Aorta (tissue), 5 donors: ENCODE measurements around the gene RGMB. TPM values are rescaled to one million over a fixed set of nuclear protein-coding genes. Genes with fewer than 3 reads are reported as not detected.

Experiments used
- ATAC-seq: fragments of 200-7000 bp; cut with Tn5 transposase; one replicate; pipeline ENCODE4 v1.9.1; 2022; ENCODE audit warnings: moderate library complexity; ENCODE audit not compliant: low FRiP score
- DNase-seq, 2 donors: peaks; one replicate each; pipeline ENCODE4 v3.0.0-alpha.2; 2020
- H3K27ac ChIP-seq, 2 donors: one replicate each; pipeline ENCODE4 v1.5.1; 2013; ENCODE audit warnings: low read length in 2 of 2, mild to moderate bottlenecking in 2 of 2, moderate library complexity in 2 of 2, control low read depth in 1 of 2, inconsistent platforms in 1 of 2, low read depth in 1 of 2
- H3K27me3 ChIP-seq, 2 donors: one replicate each; pipeline ENCODE4 v1.6.1; 2013; ENCODE audit warnings: control low read depth in 1 of 2, low read length in 1 of 2, mild to moderate bottlenecking in 1 of 2, moderate library complexity in 1 of 2; ENCODE audit not compliant: insufficient read depth in 2 of 2, control insufficient read depth in 1 of 2
- H3K36me3 ChIP-seq, 2 donors: one replicate each; pipeline ENCODE4 v1.6.1; 2013; ENCODE audit warnings: control low read depth in 1 of 2, low read length in 1 of 2, mild to moderate bottlenecking in 1 of 2; ENCODE audit not compliant: insufficient read depth in 2 of 2, control insufficient read depth in 1 of 2
- H3K4me1 ChIP-seq, 2 donors: one replicate each; pipeline ENCODE4 v1.6.1; 2013; ENCODE audit warnings: low read length in 2 of 2, control low read depth in 1 of 2, mild to moderate bottlenecking in 1 of 2, moderate library complexity in 1 of 2; ENCODE audit not compliant: insufficient read depth in 2 of 2, control insufficient read depth in 1 of 2
- H3K4me3 ChIP-seq, 2 donors: one replicate each; pipeline ENCODE4 v1.5.1; 2013; ENCODE audit warnings: low read length in 2 of 2, control low read depth in 1 of 2, mild to moderate bottlenecking in 1 of 2
- H3K9me3 ChIP-seq: one replicate; pipeline ENCODE4 v1.6.1; 2013; ENCODE audit warnings: mild to moderate bottlenecking, low read length; ENCODE audit not compliant: control insufficient read depth
- WGBS, 2 donors: extraction: QIAGEN DNeasy Blood & Tissue Kit; methylation state at CpG; one replicate each; pipeline ENCODE4 v1.1.7; 2013; 5-methylcytosine and 5-hydroxymethylcytosine counted together
- intact Hi-C, 2 donors: fragments of 100-400 bp; cut with DNase I; formaldehyde crosslinking; loops; one replicate each; pipeline versions ENCODE4 v1.14.2 to v1.15.0; 2022
- polyA plus RNA-seq, 2 donors: library from polyadenylated mRNA; stranded (reverse); fragments of 200-250 nt; gene quantifications; one replicate each; pipeline ENCODE4 v1.2.3, GENCODE V29; 2013
- total RNA-seq, 2 donors: library from RNA; stranded (reverse); fragmentation: NEBNext Ultra II Directional; extraction: Animal tissue kit (Norgen Biotek cat#: 25700); gene quantifications; one replicate each; pipeline ENCODE4 v1.2.1, GENCODE V29; 2021
- donor health status: healthy with polysubstance abuse.
- donor health status: Bipolar disorder and iron deficiency.
- donor health status: DM: no; HTN: no; CAD: no.
- donor health status: DM: no; HTN: no; CAD: no.
- donor health status: DM: yes; HTN: yes; CAD: no.

Gene RGMB
- total and polyA plus RNA-seq, 4 donors: 1.5 to 13.9 (median 8.2) TPM

GRCh38 chr5:98795243-98795642 lies 21.8 kb downstream of the RGMB start:
- DNase-seq: no peak
- H3K9me3 ChIP-seq: no peaks in the 10 kb centered on the region
- 89 to 94% methylated on average over 5 of the region's 5 CpGs for WGBS, 2 donors
- H3K4me1 ChIP-seq: no peaks in the 10 kb centered on the region
- H3K27ac ChIP-seq: no peak overlapping the region
- no peak for ATAC-seq
- no peak overlapping the region for H3K4me3 ChIP-seq
- intact Hi-C loops: no loop called here
- H3K27me3 ChIP-seq: no peaks in the 10 kb centered on the region
- peaks cover 0 to 5% of the 10 kb centered on the region in 2 donors for H3K36me3 ChIP-seq

GRCh38 chr5:98796197-98796972 lies 22.9 kb downstream of the RGMB start:
- no peak for ATAC-seq
- no peak overlapping the region for H3K4me3 ChIP-seq
- peaks cover 0 to 5% of the 10 kb centered on the region in 2 donors for H3K36me3 ChIP-seq
- 5 to 7% methylated on average over 7 of the region's 7 CpGs for WGBS, 2 donors
- no peak overlapping the region for H3K27ac ChIP-seq
- no peaks in the 10 kb centered on the region for H3K4me1 ChIP-seq
- intact Hi-C loops: no loop called here
- no peaks in the 10 kb centered on the region for H3K9me3 ChIP-seq
- no peak for DNase-seq
- no peaks in the 10 kb centered on the region for H3K27me3 ChIP-seq

DNA sequence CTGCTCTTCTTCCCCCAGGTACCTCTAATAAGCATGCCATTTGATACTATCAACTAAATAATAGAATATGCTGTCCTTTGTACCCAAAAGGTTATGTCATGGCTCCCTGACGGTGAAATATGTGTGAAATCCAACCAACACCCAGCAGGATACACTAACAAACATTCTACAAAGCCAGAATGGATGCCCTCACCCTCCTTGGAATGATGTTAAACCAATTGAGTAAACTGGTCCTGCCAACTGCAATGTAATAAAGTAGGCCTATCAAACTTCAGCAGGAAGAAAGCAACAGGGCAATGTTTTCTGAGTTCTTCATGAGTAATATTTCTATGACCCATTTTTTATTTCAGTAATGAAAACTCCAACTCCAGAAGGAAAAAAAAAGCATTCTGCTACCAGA lies 24.9 kb downstream of the RGMB start:
- H3K9me3 ChIP-seq: no peaks in the 10 kb centered on the region
- H3K27me3 ChIP-seq: no peaks in the 10 kb centered on the region
- H3K27ac ChIP-seq: no peak overlapping the region
- H3K4me1 ChIP-seq: no peaks in the 10 kb centered on the region
- intact Hi-C loops: no loop called here
- WGBS, 2 donors: 45 to 89% methylated on average over 1 of the region's 1 CpG
- DNase-seq (no peak), ATAC-seq (no peak)
- H3K4me3 ChIP-seq: no peak overlapping the region
- peaks cover 0 to 3% of the 10 kb centered on the region in 2 donors for H3K36me3 ChIP-seq

GRCh38 chr5:98798847-98799246 lies 25.4 kb downstream of the RGMB start:
- Histone ChIP-seq H3K27me3 (no peaks in the 10 kb centered on the region), H3K9me3 (no peaks in the 10 kb centered on the region), H3K4me3 (no peak overlapping the region), H3K27ac (no peak overlapping the region), H3K4me1 (no peaks in the 10 kb centered on the region), H3K36me3 (peaks cover 0 to 2% of the 10 kb centered on the region in 2 donors)
- WGBS, 2 donors: 94 to 96% methylated on average over 3 of the region's 3 CpGs
- no peak for DNase-seq
- intact Hi-C loops: no loop called here
- ATAC-seq: no peak

- 94 to 96% methylated on average over 2 of the region's 2 CpGs for WGBS, 2 donors
- Histone ChIP-seq H3K27me3 (no peaks in the 10 kb centered on the region), H3K36me3 (no peaks in the 10 kb centered on the region), H3K4me1 (no peaks in the 10 kb centered on the region), H3K27ac (no peak overlapping the region), H3K4me3 (no peak overlapping the region), H3K9me3 (no peaks in the 10 kb centered on the region)
- no peak for DNase-seq
- ATAC-seq: no peak
- intact Hi-C loops: no loop called here
Measured at GRCh38 chr5:98804066-98804465, 30.6 kb downstream of the RGMB start.

- Histone ChIP-seq H3K27ac (no peak overlapping the region), H3K4me1 (no peaks in the 10 kb centered on the region), H3K4me3 (no peak overlapping the region), H3K36me3 (no peaks in the 10 kb centered on the region), H3K9me3 (no peaks in the 10 kb centered on the region), H3K27me3 (no peaks in the 10 kb centered on the region)
- WGBS, 2 donors: 0 to 49% methylated on average over 1 of the region's 1 CpG
- intact Hi-C loops: no loop called here
- ATAC-seq (no peak), DNase-seq (no peak)
Measured at GRCh38 chr5:98805070-98805469, 31.6 kb downstream of the RGMB start.

GRCh38 chr5:98807806-98808205 lies 34.3 kb downstream of the RGMB start:
- H3K27ac ChIP-seq: no peak overlapping the region
- H3K36me3 ChIP-seq: no peaks in the 10 kb centered on the region
- no peak for ATAC-seq
- no peaks in the 10 kb centered on the region for H3K9me3 ChIP-seq
- intact Hi-C loops: no loop called here
- DNase-seq: no peak
- no peaks in the 10 kb centered on the region for H3K4me1 ChIP-seq
- H3K4me3 ChIP-seq: no peak overlapping the region
- H3K27me3 ChIP-seq: no peaks in the 10 kb centered on the region

DNA sequence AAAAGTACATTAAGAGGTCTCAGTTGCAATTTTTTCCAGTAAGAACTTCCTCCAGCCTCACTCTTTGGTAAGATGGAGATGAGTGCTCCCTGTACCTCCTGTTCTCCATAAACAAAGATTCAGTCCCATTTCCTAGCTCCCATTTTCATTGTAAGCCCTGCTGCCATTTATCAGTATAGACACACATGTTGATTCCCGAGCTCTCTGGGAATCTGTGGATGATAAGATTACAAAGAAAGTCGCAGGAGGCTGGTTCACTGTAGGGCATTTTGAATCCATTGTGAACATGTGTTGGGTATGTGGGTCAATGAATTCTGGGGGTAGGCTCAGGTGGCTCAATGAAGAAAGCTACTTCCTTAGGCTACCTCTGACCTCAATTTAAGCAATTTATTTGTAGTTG lies 36.7 kb downstream of the RGMB start:
- H3K9me3 ChIP-seq: no peaks in the 10 kb centered on the region
- H3K4me3 ChIP-seq: no peak overlapping the region
- 44 to 57% methylated on average over 2 of the region's 2 CpGs for WGBS, 2 donors
- ATAC-seq (no peak), DNase-seq (no peak)
- no peaks in the 10 kb centered on the region for H3K27me3 ChIP-seq
- no peak overlapping the region for H3K27ac ChIP-seq
- no peaks in the 10 kb centered on the region for H3K36me3 ChIP-seq
- no peaks in the 10 kb centered on the region for H3K4me1 ChIP-seq
- intact Hi-C loops: no loop called here

DNA sequence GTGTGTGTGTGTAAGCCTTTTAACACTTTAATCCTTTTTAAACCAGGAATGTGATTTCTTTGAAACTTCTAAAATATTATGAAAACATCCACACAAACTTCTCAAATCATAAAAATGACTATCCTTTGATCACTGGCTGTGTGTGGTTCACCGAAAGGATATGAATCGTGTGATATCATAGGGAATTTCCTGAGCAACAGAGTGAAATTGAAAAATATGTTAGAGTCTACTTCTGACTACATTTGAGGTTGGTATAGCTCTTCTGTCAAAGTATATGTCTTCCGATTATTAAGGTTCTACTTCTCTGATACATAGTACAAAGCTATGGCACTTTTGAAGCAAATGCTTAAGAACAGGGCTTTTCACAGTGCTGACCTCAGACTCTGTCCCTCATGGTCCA lies 40.3 kb downstream of the RGMB start:
- no peaks in the 10 kb centered on the region for H3K36me3 ChIP-seq
- no peak overlapping the region for H3K27ac ChIP-seq
- DNase-seq (no peak), ATAC-seq (no peak)
- H3K27me3 ChIP-seq: no peaks in the 10 kb centered on the region
- no peaks in the 10 kb centered on the region for H3K9me3 ChIP-seq
- H3K4me3 ChIP-seq: no peak overlapping the region
- WGBS, 2 donors: 78 to 86% methylated on average over 3 of the region's 3 CpGs
- intact Hi-C loops: no loop called here
- no peaks in the 10 kb centered on the region for H3K4me1 ChIP-seq
